Brain microvascular endothelial cell (primary cell): ENCODE data around the gene FCN2.

Source experiments
- DNase-seq: peaks from one replicate; pipeline ENCODE4 v3.0.0-alpha.2; 2020
- H3K27ac ChIP-seq: fragments of 250-450 bp; sonication (Bioruptor Pico); 2 replicates; pipeline ENCODE4 v1.5.1; 2020; ENCODE audit warnings: mild to moderate bottlenecking, moderate library complexity
- H3K27me3 ChIP-seq: fragments of 250-450 bp; sonication (Bioruptor Pico); replicated peaks from 2 replicates; pipeline ENCODE4 v1.5.1; 2020; ENCODE audit warnings: mild to moderate bottlenecking
- H3K36me3 ChIP-seq: fragments of 250-450 bp; sonication (Bioruptor Pico); replicated peaks from 2 replicates; pipeline ENCODE4 v1.5.1; 2020; ENCODE audit warnings: mild to moderate bottlenecking
- H3K4me3 ChIP-seq: 2 replicates; pipeline ENCODE4 v1.5.1; 2011; ENCODE audit warnings: low read depth, mild to moderate bottlenecking, control low read depth, low read length, moderate library complexity
- CTCF ChIP-seq: IDR thresholded peaks from 2 replicates; pipeline ENCODE4 v1.5.1; 2011; ENCODE audit warnings: low read depth, mild to moderate bottlenecking, moderate library complexity, low read length, control low read depth, inconsistent platforms; ENCODE audit errors: missing control alignments
- in situ Hi-C: cut with HindIII; loops from 2 replicates; pipeline ENCODE4 v1.10.0; 2017; ENCODE audit warnings: low sequenced_read_pairs, low pct_ligation_motif_present

The FCN2 gene

GRCh38 chr9:134916161-134916665 lies 35.6 kb downstream of the FCN2 start:
- no peak for DNase-seq
- Histone ChIP-seq H3K36me3 (no peaks in the 10 kb centered on the region), H3K27me3 (no peaks in the 10 kb centered on the region), H3K27ac (no peak overlapping the region), H3K4me3 (no peak overlapping the region)
- no peak for TF ChIP-seq CTCF
- in situ Hi-C loops, result no loop called here

GRCh38 chr9:134917431-134918373 lies 37.1 kb downstream of the FCN2 start, which contains the start of gene FCN1:
Gene FCN1 (minus strand): TSS chr9:134917912. CDS start chr9:134917871, 41 bp downstream.
- no peaks in the 10 kb centered on the region for H3K27me3 ChIP-seq
- no peak within 1 kb of the TSS for H3K27ac ChIP-seq
- DNase-seq, result no peak
- no peak for TF ChIP-seq CTCF
- no peak within 1 kb of the TSS for H3K4me3 ChIP-seq
- no peaks in the 10 kb centered on the region for H3K36me3 ChIP-seq
- in situ Hi-C loops, result no loop called here

GRCh38 chr9:134918646-134919045 lies 38.0 kb downstream of the FCN2 start:
- in situ Hi-C loops, result no loop called here
- no peaks in the 10 kb centered on the region for H3K27me3 ChIP-seq
- no peak for TF ChIP-seq CTCF
- H3K36me3 ChIP-seq, result no peaks in the 10 kb centered on the region
- H3K4me3 ChIP-seq, result no peak overlapping the region
- no peak overlapping the region for H3K27ac ChIP-seq
- DNase-seq, result no peak

- no peak overlapping the region for H3K4me3 ChIP-seq
- no peak overlapping the region for H3K27ac ChIP-seq
- H3K36me3 ChIP-seq, result no peaks in the 10 kb centered on the region
- no peak for TF ChIP-seq CTCF
- DNase-seq, result no peak
- in situ Hi-C loops, result no loop called here
- no peaks in the 10 kb centered on the region for H3K27me3 ChIP-seq
Observed at GRCh38 chr9:134919303-134919702, 38.7 kb downstream of the FCN2 start.

GRCh38 chr9:134922066-134922931 lies 41.7 kb downstream of the FCN2 start:
- DNase-seq, result no peak
- Histone ChIP-seq H3K36me3 (no peaks in the 10 kb centered on the region), H3K27me3 (no peaks in the 10 kb centered on the region), H3K4me3 (no peak overlapping the region), H3K27ac (no peak overlapping the region)
- in situ Hi-C loops, result no loop called here
- no peak for TF ChIP-seq CTCF
